HFFc6 (cell line): ENCODE results near the gene MSRB3. TPM values are rescaled to one million over a fixed set of nuclear protein-coding genes. Genes with fewer than 3 reads are reported as not detected.
A peak's percentile ranks its signal among the peaks of the same experiment; 100 is the strongest.
"Not testable (repeated sequence)": the region's sequence is repeated elsewhere in the genome, so short reads cannot be mapped to it uniquely, and the experiment has no call there.

Source experiments
- DNase-seq: peaks from one replicate; pipeline ENCODE4 v3.0.0-alpha.2; 2018
- H3K27ac Mint-ChIP-seq: 2 replicates; pipeline ENCODE4 v1.8.0; 2020; ENCODE audit warnings: mild to moderate bottlenecking, mixed read lengths
- H3K27me3 Mint-ChIP-seq: 2 replicates; pipeline ENCODE4 v1.8.0; 2021; ENCODE audit warnings: mild to moderate bottlenecking, moderate library complexity, mixed read lengths; ENCODE audit not compliant: insufficient read depth
- H3K36me3 Mint-ChIP-seq: 2 replicates; pipeline ENCODE4 v1.8.0; 2021; ENCODE audit warnings: low read depth, mixed read lengths
- H3K4me1 Mint-ChIP-seq: 2 replicates; pipeline ENCODE4 v1.8.0; 2020; ENCODE audit warnings: low read depth, mixed read lengths
- H3K4me3 Mint-ChIP-seq: 2 replicates; pipeline ENCODE4 v1.8.0; 2020; ENCODE audit warnings: mild to moderate bottlenecking, moderate library complexity, mixed read lengths
- H3K9me3 Mint-ChIP-seq: 2 replicates; pipeline ENCODE4 v1.8.0; 2020; ENCODE audit warnings: mild to moderate bottlenecking, mixed read lengths
- total RNA-seq, 6 experiments: library from RNA; stranded (reverse); fragmentation: NEBNext Ultra II Directional; extraction: Animal tissue kit (Norgen Biotek cat#: 25700); gene quantifications; 2 replicates in 1 of 6; 3 replicates in 5 of 6; pipeline ENCODE4 v1.2.3, GENCODE V29; 2021
- TF ChIP-seq, protein P1 (sequence below): fragments of 200-600 bp; sonication (generic); IDR thresholded peaks from 2 replicates; pipeline ENCODE4 v1.5.0; 2021; ENCODE audit warnings: antibody characterized with exemption, mild to moderate bottlenecking

Gene MSRB3
- total RNA-seq, 6 experiments from 2014 or later, result 108 to 143 (median 127) TPM

DNA sequence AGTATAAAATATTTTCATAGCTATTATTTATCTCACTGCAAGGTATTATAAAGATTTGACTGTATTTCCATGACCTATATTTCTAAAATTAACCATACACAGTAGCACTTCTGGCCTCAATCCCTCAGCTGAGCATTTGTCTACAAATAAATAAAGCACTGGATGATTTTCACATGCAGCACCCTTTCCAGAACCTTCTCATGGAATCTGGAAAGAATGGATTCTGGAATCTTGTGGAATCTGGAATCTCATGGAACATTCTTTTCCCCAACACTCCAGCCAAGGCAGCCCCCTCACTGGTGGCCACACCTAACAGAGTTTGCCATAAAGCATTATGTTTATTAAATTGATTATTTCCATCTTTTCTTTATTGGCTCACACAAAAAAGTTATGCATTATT, 199.2 kb downstream of the MSRB3 start:
- peaks cover 11% of the 10 kb centered on the region for H3K36me3 Mint-ChIP-seq
- no peak for DNase-seq
- TF ChIP-seq, protein P1, sequence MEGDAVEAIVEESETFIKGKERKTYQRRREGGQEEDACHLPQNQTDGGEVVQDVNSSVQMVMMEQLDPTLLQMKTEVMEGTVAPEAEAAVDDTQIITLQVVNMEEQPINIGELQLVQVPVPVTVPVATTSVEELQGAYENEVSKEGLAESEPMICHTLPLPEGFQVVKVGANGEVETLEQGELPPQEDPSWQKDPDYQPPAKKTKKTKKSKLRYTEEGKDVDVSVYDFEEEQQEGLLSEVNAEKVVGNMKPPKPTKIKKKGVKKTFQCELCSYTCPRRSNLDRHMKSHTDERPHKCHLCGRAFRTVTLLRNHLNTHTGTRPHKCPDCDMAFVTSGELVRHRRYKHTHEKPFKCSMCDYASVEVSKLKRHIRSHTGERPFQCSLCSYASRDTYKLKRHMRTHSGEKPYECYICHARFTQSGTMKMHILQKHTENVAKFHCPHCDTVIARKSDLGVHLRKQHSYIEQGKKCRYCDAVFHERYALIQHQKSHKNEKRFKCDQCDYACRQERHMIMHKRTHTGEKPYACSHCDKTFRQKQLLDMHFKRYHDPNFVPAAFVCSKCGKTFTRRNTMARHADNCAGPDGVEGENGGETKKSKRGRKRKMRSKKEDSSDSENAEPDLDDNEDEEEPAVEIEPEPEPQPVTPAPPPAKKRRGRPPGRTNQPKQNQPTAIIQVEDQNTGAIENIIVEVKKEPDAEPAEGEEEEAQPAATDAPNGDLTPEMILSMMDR, result no peak
- no peak overlapping the region for H3K4me3 Mint-ChIP-seq
- H3K27ac Mint-ChIP-seq, result no peak overlapping the region
- H3K4me1 Mint-ChIP-seq, result peaks cover 13% of the 10 kb centered on the region
- H3K9me3 Mint-ChIP-seq, result no peaks in the 10 kb centered on the region; the same call in 1 of the 2 replicates
- no peaks in the 10 kb centered on the region for H3K27me3 Mint-ChIP-seq

DNA sequence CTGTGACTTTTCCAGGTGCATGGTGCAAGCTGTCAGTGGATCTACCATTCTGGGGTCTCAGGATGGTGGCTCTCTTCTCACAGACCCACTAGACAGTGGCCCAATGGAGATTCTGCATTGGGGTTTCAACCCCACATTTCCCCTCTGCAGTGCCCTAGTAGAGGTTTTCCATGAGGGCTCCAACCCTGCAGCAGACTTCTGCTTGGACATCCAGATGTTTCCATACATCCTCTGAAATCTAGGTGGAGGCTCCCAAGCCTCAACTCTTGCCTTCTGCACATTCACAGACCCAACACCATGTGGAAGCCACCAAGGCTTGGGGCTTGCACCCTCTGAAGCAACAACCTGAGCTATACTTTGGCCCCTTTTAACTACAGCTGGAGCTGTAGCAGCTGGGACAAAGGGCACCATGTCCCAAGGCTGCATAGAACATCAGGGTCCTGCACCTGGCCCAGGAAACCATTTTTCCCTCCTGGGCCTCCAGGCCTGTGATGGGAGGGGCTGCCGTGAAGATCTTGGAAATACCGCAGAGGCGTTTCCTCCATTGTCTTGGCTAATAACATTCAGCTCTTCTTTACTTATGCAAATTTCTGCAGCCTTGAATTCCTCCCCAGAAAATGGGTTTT, 205.5 kb downstream of the MSRB3 start:
- Mint-ChIP-seq H3K36me3 (peaks cover 40% of the 10 kb centered on the region), H3K9me3 (peaks cover 32% of the 10 kb centered on the region)
- H3K4me3 Mint-ChIP-seq, H3K27ac Mint-ChIP-seq, H3K27me3 Mint-ChIP-seq, H3K4me1 Mint-ChIP-seq, DNase-seq: not testable (repeated sequence)

DNA sequence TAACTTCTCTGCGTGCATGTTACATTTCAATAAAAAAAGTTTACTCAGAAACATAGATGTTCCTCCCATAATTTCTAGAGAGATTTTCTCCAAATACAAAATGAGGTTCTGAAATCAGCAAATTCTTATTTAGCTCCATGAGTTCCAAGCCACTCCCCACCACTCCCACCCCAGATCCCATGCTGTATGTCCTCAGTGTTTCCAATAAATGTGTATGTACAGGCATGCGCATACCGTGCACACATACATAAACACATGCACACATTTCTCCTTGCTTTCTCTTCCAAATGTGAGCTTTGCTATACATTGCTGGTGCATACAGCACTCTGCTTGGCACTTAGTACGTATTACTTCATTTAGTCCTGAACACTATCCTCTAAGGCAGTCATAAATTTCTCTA, 209.7 kb downstream of the MSRB3 start:
- Mint-ChIP-seq H3K27me3 (no peaks in the 10 kb centered on the region), H3K4me3 (no peak overlapping the region), H3K4me1 (peaks cover 19% of the 10 kb centered on the region), H3K9me3 (peaks cover 27% of the 10 kb centered on the region), H3K27ac (no peak overlapping the region), H3K36me3 (peaks cover 29% of the 10 kb centered on the region)
- TF ChIP-seq, protein P1, result no peak
- DNase-seq, result no peak

DNA sequence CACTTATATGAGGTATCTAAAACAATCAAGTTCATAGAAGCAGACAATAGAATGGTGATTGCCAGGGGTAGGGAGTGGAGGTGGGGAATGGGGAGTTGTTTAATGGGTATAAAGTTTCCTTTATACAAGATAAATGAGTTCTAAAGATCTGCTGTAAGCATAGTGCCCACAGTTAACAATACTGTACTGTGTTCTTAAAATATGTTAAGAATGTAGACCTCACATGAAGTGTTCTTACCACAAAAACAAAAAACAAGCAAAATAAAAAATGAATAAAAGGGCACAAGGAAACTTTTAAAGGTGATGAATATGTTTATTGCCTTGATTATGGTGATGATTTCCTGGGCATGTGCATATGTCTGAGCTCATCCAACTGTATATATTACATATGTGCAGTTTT, 211.8 kb downstream of the MSRB3 start:
- no peak for DNase-seq
- H3K27ac Mint-ChIP-seq, result no peak overlapping the region
- H3K27me3 Mint-ChIP-seq, result no peaks in the 10 kb centered on the region; the same call in 1 of the 2 replicates
- no peak overlapping the region for H3K4me3 Mint-ChIP-seq
- peaks cover 7% of the 10 kb centered on the region for H3K9me3 Mint-ChIP-seq
- TF ChIP-seq, protein P1, result no peak
- peaks cover 8% of the 10 kb centered on the region for H3K36me3 Mint-ChIP-seq
- peaks cover 39% of the 10 kb centered on the region for H3K4me1 Mint-ChIP-seq

DNA sequence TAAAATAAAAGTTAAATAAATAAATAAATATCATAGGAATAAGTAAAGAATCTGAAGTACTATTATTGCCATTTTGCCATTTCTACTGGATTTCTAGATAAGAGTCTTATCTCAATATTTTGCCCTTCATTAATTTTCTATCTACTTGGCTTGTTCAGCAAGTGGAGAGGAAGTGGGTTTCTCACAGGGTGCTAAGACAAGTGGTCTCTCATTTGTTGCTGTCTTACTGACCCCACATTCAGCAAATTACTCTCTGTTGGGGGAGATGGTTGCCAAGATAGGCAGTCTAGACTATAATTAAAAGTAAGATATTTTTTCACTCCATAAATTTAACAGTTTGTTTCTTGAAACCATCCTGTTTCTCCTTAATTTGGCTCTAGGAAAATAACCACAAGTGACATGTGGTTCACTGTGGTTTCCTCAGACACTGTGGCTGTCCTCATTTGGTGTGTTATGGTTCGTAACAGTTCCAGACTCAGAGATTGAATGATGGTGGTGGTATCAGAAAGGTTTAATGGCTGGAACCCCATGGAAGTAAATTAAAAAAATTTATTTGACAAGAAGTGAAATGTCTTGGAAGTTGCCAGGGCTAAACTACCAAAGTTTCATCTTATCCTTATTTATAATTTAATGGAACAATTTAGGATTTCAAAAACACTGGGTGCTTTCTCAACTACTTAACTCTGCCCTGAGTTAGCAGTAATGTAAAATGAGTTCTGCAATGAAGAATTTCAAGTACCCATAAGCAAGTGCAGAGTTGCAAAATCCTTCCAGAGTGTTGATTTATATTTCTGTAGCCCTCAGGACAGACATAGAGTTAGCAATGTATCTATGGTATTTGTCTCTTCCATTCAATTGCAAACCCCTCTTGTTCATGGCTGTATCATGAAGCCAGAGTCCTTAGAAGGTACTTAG, 214.8 kb downstream of the MSRB3 start:
- Mint-ChIP-seq H3K27me3 (no peaks in the 10 kb centered on the region; the same call in 1 of the 2 replicates), H3K4me1 (peaks cover 62% of the 10 kb centered on the region), H3K36me3 (peaks cover 5% of the 10 kb centered on the region; the same call in 1 of the 2 replicates), H3K9me3 (no peaks in the 10 kb centered on the region), H3K27ac (peak overlapping the region; percentile 51; the same call in 1 of the 2 replicates), H3K4me3 (no peak overlapping the region)
- TF ChIP-seq, protein P1, result no peak
- no peak for DNase-seq

DNA sequence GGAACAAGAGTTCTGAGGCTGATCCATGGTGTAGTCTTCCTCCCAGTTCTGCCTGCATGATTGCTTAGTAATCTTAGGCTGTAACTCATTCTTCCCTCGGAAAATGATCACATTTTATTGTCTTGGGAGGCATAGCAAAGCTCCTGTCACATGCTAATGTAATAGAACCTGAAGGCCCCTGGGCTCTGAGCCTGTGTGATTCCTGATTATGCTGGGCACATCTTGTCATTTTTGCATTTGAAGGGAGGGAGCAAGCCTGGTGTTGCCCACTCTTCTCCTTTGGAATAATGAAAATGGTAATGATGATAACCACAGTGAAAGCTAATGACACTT, 215.4 kb downstream of the MSRB3 start:
- Mint-ChIP-seq H3K9me3 (no peaks in the 10 kb centered on the region), H3K27ac (peak overlapping the region; percentile 51; the same call in 1 of the 2 replicates), H3K4me3 (no peak overlapping the region), H3K4me1 (peaks cover 62% of the 10 kb centered on the region), H3K36me3 (peaks cover 5% of the 10 kb centered on the region; the same call in 1 of the 2 replicates), H3K27me3 (no peaks in the 10 kb centered on the region; the same call in 1 of the 2 replicates)
- no peak for DNase-seq
- TF ChIP-seq, protein P1, result no peak
